ENCODE data around the gene MOV10L1.

The MOV10L1 gene

GRCh38 chr22:50197000-50197800, 107.4 kb downstream of the MOV10L1 start:
- Histone ChIP-seq H3K9ac (ENCODE audit: low read length) (no peak overlapping the region), H3K4me3 (ENCODE audit: low read length) (no peak overlapping the region), H3K79me2 (ENCODE audit: low read length) (peaks cover 24% of the 10 kb centered on the region), H3K27ac (ENCODE audit: low read length) (no peak overlapping the region), H3K4me1 (ENCODE audit: low read length) (peaks cover 29% of the 10 kb centered on the region), H3K27me3 (ENCODE audit: low read depth, low read length) (no peaks in the 10 kb centered on the region), H3K9me3 (ENCODE audit: insufficient read depth, low read length) (peaks cover 1% of the 10 kb centered on the region; the same call in 1 of the 2 replicates), H3K36me3 (replicated peaks; ENCODE audit: low read depth, low read length) (peaks cover 10% of the 10 kb centered on the region), H3K4me2 (ENCODE audit: low read length) (no peak overlapping the region), H4K20me1 (ENCODE audit: insufficient read depth, low read length) (peaks cover 5% of the 10 kb centered on the region; the same call in 1 of the 2 replicates), H2AFZ (ENCODE audit: low read depth, low read length) (no peak overlapping the region)
- TF ChIP-seq, protein P1, sequence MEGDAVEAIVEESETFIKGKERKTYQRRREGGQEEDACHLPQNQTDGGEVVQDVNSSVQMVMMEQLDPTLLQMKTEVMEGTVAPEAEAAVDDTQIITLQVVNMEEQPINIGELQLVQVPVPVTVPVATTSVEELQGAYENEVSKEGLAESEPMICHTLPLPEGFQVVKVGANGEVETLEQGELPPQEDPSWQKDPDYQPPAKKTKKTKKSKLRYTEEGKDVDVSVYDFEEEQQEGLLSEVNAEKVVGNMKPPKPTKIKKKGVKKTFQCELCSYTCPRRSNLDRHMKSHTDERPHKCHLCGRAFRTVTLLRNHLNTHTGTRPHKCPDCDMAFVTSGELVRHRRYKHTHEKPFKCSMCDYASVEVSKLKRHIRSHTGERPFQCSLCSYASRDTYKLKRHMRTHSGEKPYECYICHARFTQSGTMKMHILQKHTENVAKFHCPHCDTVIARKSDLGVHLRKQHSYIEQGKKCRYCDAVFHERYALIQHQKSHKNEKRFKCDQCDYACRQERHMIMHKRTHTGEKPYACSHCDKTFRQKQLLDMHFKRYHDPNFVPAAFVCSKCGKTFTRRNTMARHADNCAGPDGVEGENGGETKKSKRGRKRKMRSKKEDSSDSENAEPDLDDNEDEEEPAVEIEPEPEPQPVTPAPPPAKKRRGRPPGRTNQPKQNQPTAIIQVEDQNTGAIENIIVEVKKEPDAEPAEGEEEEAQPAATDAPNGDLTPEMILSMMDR (IDR thresholded peaks at IDR 0.05; ENCODE audit: low read depth, low read length): no peak
- no peak for TF ChIP-seq EZH2phosphoT487 (IDR thresholded peaks at IDR 0.05; ENCODE audit: low read depth)

DNA sequence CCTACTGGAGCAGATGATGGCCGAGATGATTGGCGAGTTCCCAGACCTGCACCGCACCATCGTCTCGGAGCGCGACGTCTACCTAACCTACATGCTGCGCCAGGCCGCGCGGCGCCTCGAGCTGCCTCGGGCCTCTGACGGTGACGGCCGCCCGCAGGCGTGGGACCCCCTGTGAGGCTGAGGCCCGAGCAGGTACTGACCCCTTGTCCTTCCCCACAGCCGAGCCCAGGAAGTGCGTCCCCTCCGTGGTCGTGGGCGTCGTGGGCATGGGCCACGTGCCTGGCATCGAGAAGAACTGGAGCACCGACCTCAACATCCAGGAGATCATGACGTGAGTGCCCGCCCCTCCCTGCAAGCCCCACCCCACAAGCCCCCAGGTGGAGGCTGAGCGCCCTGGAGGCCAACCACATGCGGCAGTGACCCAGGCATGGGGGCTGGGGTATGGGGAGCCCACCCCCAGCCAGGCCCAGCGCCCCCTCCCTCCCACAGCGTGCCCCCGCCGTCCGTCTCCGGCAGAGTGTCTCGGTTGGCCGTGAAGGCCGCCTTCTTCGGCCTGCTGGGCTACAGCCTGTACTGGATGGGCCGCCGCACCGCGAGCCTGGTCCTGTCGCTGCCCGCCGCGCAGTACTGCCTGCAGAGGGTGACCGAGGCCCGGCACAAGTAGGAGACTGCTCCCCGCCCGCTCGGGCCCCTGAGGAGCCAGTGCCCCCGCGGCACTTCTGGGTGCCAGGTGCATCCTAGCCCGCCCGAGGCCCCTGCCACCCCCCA, 108.2 kb downstream of the MOV10L1 start:
- Histone ChIP-seq H3K79me2 (ENCODE audit: low read length) (peaks cover 23% of the 10 kb centered on the region), H4K20me1 (ENCODE audit: insufficient read depth, low read length) (peaks cover 10% of the 10 kb centered on the region; the same call in 1 of the 2 replicates), H3K4me3 (ENCODE audit: low read length) (no peak overlapping the region), H3K4me1 (ENCODE audit: low read length) (peaks cover 23% of the 10 kb centered on the region), H3K9ac (ENCODE audit: low read length) (no peak overlapping the region), H3K9me3 (ENCODE audit: insufficient read depth, low read length) (no peaks in the 10 kb centered on the region), H3K36me3 (replicated peaks; ENCODE audit: low read depth, low read length) (peaks cover 10% of the 10 kb centered on the region), H2AFZ (ENCODE audit: low read depth, low read length) (no peak overlapping the region), H3K27ac (ENCODE audit: low read length) (no peak overlapping the region), H3K27me3 (ENCODE audit: low read depth, low read length) (no peaks in the 10 kb centered on the region), H3K4me2 (ENCODE audit: low read length) (no peak overlapping the region)
- TF ChIP-seq, protein P1 (IDR thresholded peaks at IDR 0.05; ENCODE audit: low read depth, low read length): no peak
- TF ChIP-seq EZH2phosphoT487 (IDR thresholded peaks at IDR 0.05; ENCODE audit: low read depth): no peak

DNA sequence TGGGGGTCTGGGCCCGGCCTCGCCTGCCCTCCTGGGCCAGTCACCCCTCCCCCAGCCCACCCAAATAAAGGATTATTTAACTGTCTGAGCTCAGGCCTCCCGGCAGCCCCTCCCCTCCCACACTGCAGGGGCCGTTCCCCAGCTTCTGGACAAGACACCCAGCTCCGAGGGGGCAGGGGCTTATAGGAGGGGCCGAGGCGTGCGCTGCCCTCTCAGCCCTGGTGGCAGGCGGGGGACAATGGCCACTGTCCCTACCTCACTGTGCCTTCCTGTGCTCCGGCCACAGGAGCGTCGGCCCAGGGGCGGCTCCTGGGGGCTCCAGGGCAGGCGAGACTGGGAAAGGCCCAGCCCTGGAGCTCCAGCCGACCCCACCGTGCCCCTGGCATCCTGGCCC, 108.8 kb downstream of the MOV10L1 start:
- TF ChIP-seq EZH2phosphoT487 (IDR thresholded peaks at IDR 0.05; ENCODE audit: low read depth): no peak
- TF ChIP-seq, protein P1 (IDR thresholded peaks at IDR 0.05; ENCODE audit: low read depth, low read length): no peak
- peaks cover 21% of the 10 kb centered on the region for H3K4me1 ChIP-seq (ENCODE audit: low read length)
- H4K20me1 ChIP-seq (ENCODE audit: insufficient read depth, low read length): peaks cover 10% of the 10 kb centered on the region; the same call in 1 of the 2 replicates
- peaks cover 23% of the 10 kb centered on the region for H3K79me2 ChIP-seq (ENCODE audit: low read length)
- no peak overlapping the region for H2AFZ ChIP-seq (ENCODE audit: low read depth, low read length)
- no peak overlapping the region for H3K4me2 ChIP-seq (ENCODE audit: low read length)
- no peak overlapping the region for H3K4me3 ChIP-seq (ENCODE audit: low read length)
- no peaks in the 10 kb centered on the region for H3K27me3 ChIP-seq (ENCODE audit: low read depth, low read length)
- H3K9ac ChIP-seq (ENCODE audit: low read length): no peak overlapping the region
- H3K9me3 ChIP-seq (ENCODE audit: insufficient read depth, low read length): no peaks in the 10 kb centered on the region
- peaks cover 9% of the 10 kb centered on the region for H3K36me3 ChIP-seq (replicated peaks; ENCODE audit: low read depth, low read length)
- H3K27ac ChIP-seq (ENCODE audit: low read length): no peak overlapping the region

DNA sequence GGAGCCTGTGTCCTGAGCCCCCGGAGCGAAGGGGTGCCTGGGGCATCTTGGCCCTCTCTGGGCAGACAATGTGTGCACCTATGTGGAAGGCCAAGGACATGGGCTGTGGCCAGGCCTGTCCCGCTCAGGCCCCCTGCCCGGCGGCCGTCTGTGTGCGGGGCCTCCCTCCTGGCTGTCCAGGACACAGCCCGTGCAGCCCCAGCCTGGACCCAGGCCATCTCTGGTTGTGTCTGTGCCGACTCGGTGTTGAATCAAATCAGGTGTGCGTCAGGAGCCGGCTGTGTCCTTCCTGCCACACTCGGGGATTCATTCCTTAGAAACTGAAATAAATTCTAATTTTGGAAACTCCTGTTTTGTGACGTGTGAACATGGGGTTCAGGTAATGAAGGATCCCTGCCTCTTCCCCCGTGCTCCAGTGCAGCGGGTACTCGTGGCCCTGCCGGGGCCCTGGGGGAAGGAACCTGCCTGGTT, 109.5 kb downstream of the MOV10L1 start:
- H3K79me2 ChIP-seq (ENCODE audit: low read length): peaks cover 23% of the 10 kb centered on the region
- H3K36me3 ChIP-seq (replicated peaks; ENCODE audit: low read depth, low read length): peaks cover 9% of the 10 kb centered on the region
- H3K27me3 ChIP-seq (ENCODE audit: low read depth, low read length): no peaks in the 10 kb centered on the region
- peaks cover 23% of the 10 kb centered on the region for H3K4me1 ChIP-seq (ENCODE audit: low read length)
- TF ChIP-seq, protein P1 (IDR thresholded peaks at IDR 0.05; ENCODE audit: low read depth, low read length): no peak
- TF ChIP-seq EZH2phosphoT487 (IDR thresholded peaks at IDR 0.05; ENCODE audit: low read depth): no peak
- no peak overlapping the region for H3K27ac ChIP-seq (ENCODE audit: low read length)
- peaks cover 10% of the 10 kb centered on the region; the same call in 1 of the 2 replicates for H4K20me1 ChIP-seq (ENCODE audit: insufficient read depth, low read length)
- no peak overlapping the region for H3K9ac ChIP-seq (ENCODE audit: low read length)
- no peak overlapping the region for H3K4me2 ChIP-seq (ENCODE audit: low read length)
- H3K9me3 ChIP-seq (ENCODE audit: insufficient read depth, low read length): no peaks in the 10 kb centered on the region
- no peak overlapping the region for H2AFZ ChIP-seq (ENCODE audit: low read depth, low read length)
- no peak overlapping the region for H3K4me3 ChIP-seq (ENCODE audit: low read length)
